Psoas muscle (tissue), 8 donors: ENCODE results near the gene CRHR2. TPM values are rescaled to one million over a fixed set of nuclear protein-coding genes. Genes with fewer than 3 reads are reported as not detected.

Source experiments
- ATAC-seq, 4 donors: fragments of 200-7000 bp; cut with Tn5 transposase; one replicate each; pipeline ENCODE4 v1.9.1; 2020; ENCODE audit warnings: moderate library complexity in 3 of 4, mild to moderate bottlenecking in 2 of 4
- DNase-seq, 2 donors: peaks; one replicate each; pipeline ENCODE4 v3.0.0-alpha.2; 2020
- H3K27ac ChIP-seq: fragments of 200-600 bp; one replicate; pipeline ENCODE4 v1.8.0; 2022
- H3K27me3 ChIP-seq, 3 donors: fragments of 200-600 bp in 1 of 3; one replicate each; pipeline versions ENCODE4 v1.6.1 to v1.8.0; 2013 to 2022; ENCODE audit warnings: low read length in 2 of 3, mild to moderate bottlenecking in 2 of 3, moderate library complexity in 1 of 3; ENCODE audit not compliant: insufficient read depth in 3 of 3
- H3K36me3 ChIP-seq, 2 donors: fragments of 200-600 bp in 1 of 2; one replicate each; pipeline versions ENCODE4 v1.6.1 to v1.8.0; 2013 to 2022; ENCODE audit warnings: low read depth in 1 of 2, mild to moderate bottlenecking in 1 of 2, moderate library complexity in 1 of 2; ENCODE audit not compliant: insufficient read depth in 1 of 2
- H3K4me1 ChIP-seq: fragments of 200-600 bp; one replicate; pipeline ENCODE4 v1.8.0; 2022
- H3K4me3 ChIP-seq: fragments of 200-600 bp; one replicate; pipeline ENCODE4 v1.8.0; 2022; ENCODE audit warnings: mild to moderate bottlenecking
- H3K9me3 ChIP-seq: fragments of 200-600 bp; one replicate; pipeline ENCODE4 v1.8.0; 2022
- WGBS, 3 donors: extraction: QIAGEN DNeasy Blood & Tissue Kit; methylation state at CpG; one replicate each; pipeline versions ENCODE4 v1.1.6 to v1.1.7; 2013; 5-methylcytosine and 5-hydroxymethylcytosine counted together
- intact Hi-C, 2 donors: fragments of 100-400 bp; cut with DNase I; formaldehyde crosslinking; loops; one replicate each; pipeline versions ENCODE4 v1.11.0 to v1.14.2; 2022
- polyA plus RNA-seq, 3 donors: library from polyadenylated mRNA; stranded (reverse); fragments of 200-250 nt; gene quantifications; one replicate each; pipeline ENCODE4 v1.2.3, GENCODE V29; 2013
- total RNA-seq, 4 donors: library from RNA; stranded (reverse); fragmentation: NEBNext Ultra II Directional in 2 of 4; extraction: Animal tissue kit (Norgen Biotek cat#: 25700) in 2 of 4; gene quantifications; one replicate each; pipeline versions ENCODE4 v1.2.1 to v1.2.4, GENCODE V29; 2021 to 2023
- TF ChIP-seq, protein P1 (sequence below): fragments of 200-600 bp; IDR thresholded peaks from one replicate; pipeline ENCODE4 v1.8.0; 2022; ENCODE audit warnings: antibody characterized with exemption
- donor health status: healthy with polysubstance abuse.
- donor health status: DM: no; HTN: no; CAD: no; lungs with moderate emphysema.
- donor health status: Bipolar disorder and iron deficiency.
- donor health status: healthy.
- donor health status: DM: yes; HTN: yes; CAD: no.
- donor health status: DM: no; HTN: no; CAD: no.
- donor health status: DM: no; HTN: no; CAD: no.
- donor health status: DM: yes; HTN: yes; CAD: no.

Gene CRHR2
- total and polyA plus RNA-seq, 7 donors: 0.09 to 1.3 (median 0.34) TPM

- DNase-seq (no peak), ATAC-seq (no peak)
- intact Hi-C loops: no loop called here
- Histone ChIP-seq H3K27me3 (peaks cover 0 to 2% (median 0%) of the 10 kb centered on the region in 3 donors), H3K27ac (no peak overlapping the region), H3K4me3 (no peak overlapping the region), H3K9me3 (no peaks in the 10 kb centered on the region), H3K4me1 (no peaks in the 10 kb centered on the region), H3K36me3 (no peaks in the 10 kb centered on the region)
- WGBS, 3 donors: 62 to 87% (median 67%) methylated on average over 3 of the region's 3 CpGs
- TF ChIP-seq, protein P1, sequence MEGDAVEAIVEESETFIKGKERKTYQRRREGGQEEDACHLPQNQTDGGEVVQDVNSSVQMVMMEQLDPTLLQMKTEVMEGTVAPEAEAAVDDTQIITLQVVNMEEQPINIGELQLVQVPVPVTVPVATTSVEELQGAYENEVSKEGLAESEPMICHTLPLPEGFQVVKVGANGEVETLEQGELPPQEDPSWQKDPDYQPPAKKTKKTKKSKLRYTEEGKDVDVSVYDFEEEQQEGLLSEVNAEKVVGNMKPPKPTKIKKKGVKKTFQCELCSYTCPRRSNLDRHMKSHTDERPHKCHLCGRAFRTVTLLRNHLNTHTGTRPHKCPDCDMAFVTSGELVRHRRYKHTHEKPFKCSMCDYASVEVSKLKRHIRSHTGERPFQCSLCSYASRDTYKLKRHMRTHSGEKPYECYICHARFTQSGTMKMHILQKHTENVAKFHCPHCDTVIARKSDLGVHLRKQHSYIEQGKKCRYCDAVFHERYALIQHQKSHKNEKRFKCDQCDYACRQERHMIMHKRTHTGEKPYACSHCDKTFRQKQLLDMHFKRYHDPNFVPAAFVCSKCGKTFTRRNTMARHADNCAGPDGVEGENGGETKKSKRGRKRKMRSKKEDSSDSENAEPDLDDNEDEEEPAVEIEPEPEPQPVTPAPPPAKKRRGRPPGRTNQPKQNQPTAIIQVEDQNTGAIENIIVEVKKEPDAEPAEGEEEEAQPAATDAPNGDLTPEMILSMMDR: no peak
These were observed 23.7 kb downstream of the CRHR2 start for GRCh38 chr7:30658479-30659074.

GRCh38 chr7:30657131-30657530 lies 25.1 kb downstream of the CRHR2 start:
- Histone ChIP-seq H3K4me1 (no peaks in the 10 kb centered on the region), H3K4me3 (no peak overlapping the region), H3K27ac (no peak overlapping the region), H3K9me3 (no peaks in the 10 kb centered on the region), H3K27me3 (no peaks in the 10 kb centered on the region), H3K36me3 (no peaks in the 10 kb centered on the region)
- ATAC-seq: no peak
- intact Hi-C loops: no loop called here
- 87 to 100% (median 91%) methylated on average over 2 of the region's 2 CpGs for WGBS, 3 donors
- no peak for DNase-seq
- TF ChIP-seq, protein P1: no peak

- H3K4me1 ChIP-seq: no peaks in the 10 kb centered on the region
- intact Hi-C loops: no loop called here
- WGBS, 3 donors: 83 to 85% (median 83%) methylated on average over 21 of the region's 21 CpGs
- no peak overlapping the region for H3K4me3 ChIP-seq
- H3K36me3 ChIP-seq: no peaks in the 10 kb centered on the region
- no peak for ATAC-seq
- H3K9me3 ChIP-seq: no peaks in the 10 kb centered on the region
- DNase-seq: no peak
- H3K27me3 ChIP-seq: no peaks in the 10 kb centered on the region
- TF ChIP-seq, protein P1: no peak
- H3K27ac ChIP-seq: no peak overlapping the region
These were observed 26.0 kb downstream of the CRHR2 start for GRCh38 chr7:30656006-30656957.

- 91 to 96% (median 91%) methylated on average over 22 of the region's 22 CpGs for WGBS, 3 donors
- intact Hi-C loops: no loop called here
- Histone ChIP-seq H3K27ac (no peak overlapping the region), H3K36me3 (no peaks in the 10 kb centered on the region), H3K9me3 (no peaks in the 10 kb centered on the region), H3K4me3 (no peak overlapping the region), H3K4me1 (no peaks in the 10 kb centered on the region), H3K27me3 (no peaks in the 10 kb centered on the region)
- TF ChIP-seq, protein P1: no peak
- ATAC-seq: no peak
- no peak for DNase-seq
These were observed 26.9 kb downstream of the CRHR2 start for GRCh38 chr7:30655096-30655970.
